NCI-H1105 treated with DMSO at 0.1 percent for 48 hours (cell line): ENCODE results near the gene DNALI1.
"Not testable (repeated sequence)": the region's sequence is repeated elsewhere in the genome, so short reads cannot be mapped to it uniquely, and the experiment has no call there.

Source experiments
- DNase-seq: peaks from one replicate; lab custom pipeline; 2025; lab: John Stamatoyannopoulos, UW

DNALI1 gene

GRCh38 chr1:37553927-37554808 is 2.6 kb upstream of the DNALI1 start, which contains the start of gene SNIP1:
Gene SNIP1 (minus strand): TSS chr1:37554293. CDS start chr1:37554229, 64 bp downstream.
- DNase-seq: peak; percentile 88

GRCh38 chr1:37557402-37557801 is 662 bp downstream of the DNALI1 start:
- no peak for DNase-seq

GRCh38 chr1:37558411-37558810 is 1.7 kb downstream of the DNALI1 start:
- no peak for DNase-seq

GRCh38 chr1:37559080-37559479 is 2.3 kb downstream of the DNALI1 start:
- DNase-seq: no peak

GRCh38 chr1:37559957-37560379 is 3.2 kb downstream of the DNALI1 start:
- DNase-seq: not testable (repeated sequence)

- no peak for DNase-seq
Observed at GRCh38 chr1:37560401-37561132, 3.8 kb downstream of the DNALI1 start.

- DNase-seq: no peak
Observed at GRCh38 chr1:37561133-37562132, 4.7 kb downstream of the DNALI1 start.

GRCh38 chr1:37562984-37563383 is 6.2 kb downstream of the DNALI1 start:
- DNase-seq: no peak

- no peak for DNase-seq
Observed at GRCh38 chr1:37564892-37565291, 8.2 kb downstream of the DNALI1 start.

- no peak for DNase-seq
Observed at GRCh38 chr1:37567023-37567422, 10.3 kb downstream of the DNALI1 start.

- no peak for DNase-seq
Observed at GRCh38 chr1:37570528-37571334, 14.0 kb downstream of the DNALI1 start.

- no peak for DNase-seq
Observed at GRCh38 chr1:37574834-37575480, 18.2 kb downstream of the DNALI1 start.

- no peak for DNase-seq
Observed at GRCh38 chr1:37575692-37576091, 19.0 kb downstream of the DNALI1 start.

- DNase-seq: not testable (repeated sequence)
Observed at GRCh38 chr1:37584544-37584943, 27.8 kb downstream of the DNALI1 start.

GRCh38 chr1:37588939-37589338 is 32.2 kb downstream of the DNALI1 start:
- DNase-seq: no peak

- DNase-seq: no peak
Observed at GRCh38 chr1:37593726-37594125, 37.0 kb downstream of the DNALI1 start.

GRCh38 chr1:37595440-37596181 is 38.9 kb downstream of the DNALI1 start, which contains the start of gene GNL2:
Gene GNL2 (minus strand): TSS chr1:37595937. CDS start chr1:37595822, 115 bp downstream.
- DNase-seq: peak; percentile 92

GRCh38 chr1:37596182-37596667 is 39.5 kb downstream of the DNALI1 start:
- DNase-seq: no peak

- DNase-seq: peak; percentile 70
Observed at GRCh38 chr1:37599940-37600339, 43.2 kb downstream of the DNALI1 start.
